SK-N-SH (cell line): ENCODE results near the gene UBE2L6. TPM values are rescaled to one million over a fixed set of nuclear protein-coding genes. Genes with fewer than 3 reads are reported as not detected.

Experiments used
- CTCF ChIA-PET: fragments of 300-600, 350-600 bp; formaldehyde crosslinking; extraction: SDS; loops from one replicate; lab custom pipeline; 2021; lab: Yijun Ruan, JAX
- POLR2A ChIA-PET: fragments of 350-600 bp; sonication (Branson Sonifier 250); formaldehyde crosslinking; extraction: SDS; loops from one replicate; lab custom pipeline; 2020; ENCODE audit warnings: antibody characterized with exemption, inconsistent platforms; lab: Yijun Ruan, JAX
- DNase-seq: peaks from one replicate; pipeline ENCODE4 v3.0.0; 2012
- H2AFZ ChIP-seq: fragments of 200-600 bp; sonication (generic); 2 replicates; pipeline ENCODE4 v1.8.1; 2016; ENCODE audit warnings: antibody characterized with exemption, mild to moderate bottlenecking, low read depth
- H3F3A ChIP-seq: fragments of 200-600 bp; sonication (generic); replicated peaks from 2 replicates; pipeline ENCODE3; 2016; ENCODE audit warnings: antibody characterized with exemption, mild to moderate bottlenecking; ENCODE audit not compliant: insufficient read depth
- H3K27ac ChIP-seq, 2 experiments: fragments of 200-500 bp in 1 of 2; fragments of 200-600 bp in 1 of 2; sonication (Bioruptor generic) in 1 of 2; sonication (generic), shearing (Covaris generic) in 1 of 2; 2 replicates each; pipeline versions ENCODE4 v1.5.1 to v1.6.1; 2014 to 2016; ENCODE audit warnings: low read depth in 2 of 2, inconsistent platforms in 1 of 2, low read length in 1 of 2, mild to moderate bottlenecking in 1 of 2, mixed read lengths in 1 of 2
- H3K27me3 ChIP-seq: fragments of 200-600 bp; sonication (generic), shearing (Covaris generic); 2 replicates; pipeline ENCODE4 v1.6.1; 2016; ENCODE audit warnings: mixed run types; ENCODE audit not compliant: insufficient read depth
- H3K36me3 ChIP-seq, 2 experiments: fragments of 200-500 bp in 1 of 2; fragments of 200-600 bp in 1 of 2; sonication (Bioruptor generic) in 1 of 2; sonication (generic) in 1 of 2; replicated peaks in 1 of 2; 2 replicates each; pipeline versions ENCODE3 to v1.5.1; 2014 to 2016; ENCODE audit warnings: low read length in 1 of 2, mild to moderate bottlenecking in 1 of 2; ENCODE audit not compliant: insufficient read depth in 2 of 2, control insufficient read depth in 1 of 2
- H3K4me1 ChIP-seq, 2 experiments: fragments of 200-500 bp in 1 of 2; fragments of 200-600 bp in 1 of 2; sonication (Bioruptor generic) in 1 of 2; sonication (generic), shearing (Covaris generic) in 1 of 2; 2 replicates each; pipeline versions ENCODE4 v1.5.1 to v1.6.1; 2014 to 2016; ENCODE audit warnings: low read depth in 1 of 2, low read length in 1 of 2, mixed run types in 1 of 2; ENCODE audit not compliant: insufficient read depth in 2 of 2, control insufficient read depth in 1 of 2
- H3K4me2 ChIP-seq: fragments of 200-600 bp; sonication (generic), shearing (Covaris generic); 2 replicates; pipeline ENCODE4 v1.6.1; 2017; ENCODE audit warnings: mixed run types
- H3K4me3 ChIP-seq, 2 experiments: fragments of 200-500 bp in 1 of 2; fragments of 200-600 bp in 1 of 2; sonication (Bioruptor generic) in 1 of 2; sonication (generic), shearing (Covaris generic) in 1 of 2; 2 replicates each; pipeline versions ENCODE4 v1.5.1 to v1.8.1; 2014 to 2016; ENCODE audit warnings: low read depth in 2 of 2, inconsistent platforms in 1 of 2, low read length in 1 of 2, mild to moderate bottlenecking in 1 of 2, mixed read lengths in 1 of 2, moderate library complexity in 1 of 2
- H3K79me2 ChIP-seq: fragments of 200-600 bp; sonication (generic); 2 replicates; pipeline ENCODE4 v1.8.1; 2017; ENCODE audit warnings: mild to moderate bottlenecking; ENCODE audit not compliant: insufficient read depth
- H3K9ac ChIP-seq: fragments of 200-600 bp; sonication (generic); 2 replicates; pipeline ENCODE4 v1.6.1; 2017; ENCODE audit warnings: mixed run types
- H3K9me2 ChIP-seq: fragments of 200-600 bp; sonication (generic); 2 replicates; pipeline ENCODE4 v1.6.1; 2017; ENCODE audit warnings: mixed run types
- H3K9me3 ChIP-seq: fragments of 200-600 bp; sonication (generic); 2 replicates; pipeline ENCODE4 v1.6.1; 2017; ENCODE audit warnings: mixed run types, mild to moderate bottlenecking, moderate library complexity
- H4K20me1 ChIP-seq: fragments of 200-600 bp; sonication (generic); 2 replicates; pipeline ENCODE4 v1.6.1; 2017; ENCODE audit warnings: mild to moderate bottlenecking, mixed run types; ENCODE audit not compliant: insufficient read depth
- CTCF ChIP-seq: fragments of 200-600 bp; sonication (generic); IDR thresholded peaks from 2 replicates; pipeline ENCODE4 v1.6.1; 2017; ENCODE audit warnings: antibody characterized with exemption, mild to moderate bottlenecking, moderate library complexity
- ELF1 ChIP-seq: IDR thresholded peaks from 2 replicates; pipeline ENCODE4 v1.4.0; 2012
- EP300 ChIP-seq, 2 experiments: IDR thresholded peaks; 2 replicates each; pipeline versions ENCODE4 v1.4.0 to v1.6.1; 2012; ENCODE audit warnings: borderline replicate concordance in 1 of 2, low read depth in 1 of 2, low read length in 1 of 2
- FOSL2 ChIP-seq: IDR thresholded peaks from 2 replicates; pipeline ENCODE4 v1.4.0; 2012; ENCODE audit warnings: low read depth, mild to moderate bottlenecking, moderate library complexity, borderline replicate concordance
- FOXJ3 ChIP-seq: sonication (generic); formaldehyde crosslinking; IDR thresholded peaks from 2 replicates; pipeline ENCODE4 v1.5.1; 2020; ENCODE audit warnings: mild to moderate bottlenecking, missing genetic modification reagents
- FOXM1 ChIP-seq: IDR thresholded peaks from 2 replicates; pipeline ENCODE4 v1.4.0; 2012; ENCODE audit warnings: low read depth, mild to moderate bottlenecking
- GABPA ChIP-seq: IDR thresholded peaks from 2 replicates; pipeline ENCODE4 v1.4.0; 2012; ENCODE audit warnings: low read depth, mild to moderate bottlenecking
- GATA2 ChIP-seq: sonication (generic); formaldehyde crosslinking; IDR thresholded peaks from 2 replicates; pipeline ENCODE4 v1.5.0; 2020; ENCODE audit warnings: mild to moderate bottlenecking, missing genetic modification reagents
- JUND ChIP-seq: IDR thresholded peaks from 2 replicates; pipeline ENCODE4 v1.4.0; 2012
- MEF2A ChIP-seq: IDR thresholded peaks from 2 replicates; pipeline ENCODE4 v1.4.0; 2012; ENCODE audit warnings: low read depth, borderline replicate concordance
- NFIC ChIP-seq: IDR thresholded peaks from 2 replicates; pipeline ENCODE4 v1.4.0; 2012; ENCODE audit warnings: borderline replicate concordance
- NRF1 ChIP-seq: IDR thresholded peaks from 2 replicates; pipeline ENCODE4 v1.6.1; 2012; ENCODE audit warnings: low read depth, mild to moderate bottlenecking, low read length
- RAD21 ChIP-seq: IDR thresholded peaks from 2 replicates; pipeline ENCODE4 v1.6.1; 2012; ENCODE audit warnings: mild to moderate bottlenecking, low read length
- RCOR1 ChIP-seq: fragments of 150-350 bp; IDR thresholded peaks from 2 replicates; pipeline ENCODE4 v1.6.1; 2017; ENCODE audit warnings: antibody characterized with exemption, low read length
- RFX5 ChIP-seq: IDR thresholded peaks from 2 replicates; pipeline ENCODE4 v1.6.1; 2012; ENCODE audit warnings: mild to moderate bottlenecking, improper control_type of control experiment, low read length
- SIN3A ChIP-seq: IDR thresholded peaks from 2 replicates; pipeline ENCODE4 v1.6.1; 2012; ENCODE audit warnings: low read depth, mild to moderate bottlenecking, low read length, moderate library complexity, borderline replicate concordance
- SMC3 ChIP-seq: IDR thresholded peaks from 2 replicates; pipeline ENCODE4 v1.6.1; 2012; ENCODE audit warnings: low read depth, low read length, improper control_type of control experiment
- TEAD4 ChIP-seq: IDR thresholded peaks from 2 replicates; pipeline ENCODE4 v1.4.0; 2012; ENCODE audit warnings: mild to moderate bottlenecking, borderline replicate concordance; ENCODE audit not compliant: insufficient read depth
- USF2 ChIP-seq: fragments of 150-350 bp; IDR thresholded peaks from 2 replicates; pipeline ENCODE4 v1.6.1; 2017; ENCODE audit warnings: antibody characterized with exemption, low read length, low read depth, borderline replicate concordance
- YY1 ChIP-seq: IDR thresholded peaks from 2 replicates; pipeline ENCODE4 v1.4.0; 2012; ENCODE audit warnings: low read depth, mild to moderate bottlenecking
- WGBS: methylation state at CpG from one replicate; pipeline ENCODE4 v1.1.6; 2017; ENCODE audit warnings: low lambda C conversion rate; 5-methylcytosine and 5-hydroxymethylcytosine counted together
- polyA plus RNA-seq, 3 experiments: library from polyadenylated mRNA; depleted of rRNA; stranded (reverse); fragments of >200 nt; gene quantifications; 2 replicates each; pipeline ENCODE4 v1.2.3, GENCODE V29; 2012

Gene UBE2L6
- polyA plus RNA-seq, 1 of the 3 experiments (the other 2 are of a cell fraction) = 77.0 TPM

GRCh38 chr11:57506522-57506921, 61.0 kb downstream of the UBE2L6 start:
- Histone ChIP-seq H4K20me1 (no peaks in the 10 kb centered on the region), H3K36me3 (no peaks in the 10 kb centered on the region), H3K27ac (no peak overlapping the region), H2AFZ (no peak overlapping the region), H3F3A (no peaks in the 10 kb centered on the region), H3K9me2 (no peaks in the 10 kb centered on the region), H3K79me2 (no peaks in the 10 kb centered on the region), H3K4me3 (no peak overlapping the region), H3K9ac (no peak overlapping the region), H3K4me1 (no peaks in the 10 kb centered on the region), H3K4me2 (no peak overlapping the region), H3K27me3 (no peaks in the 10 kb centered on the region), H3K9me3 (no peaks in the 10 kb centered on the region)
- POLR2A ChIA-PET = no interaction called here
- TF ChIP-seq SMC3 (no peak), NRF1 (no peak), TEAD4 (no peak), FOSL2 (no peak), USF2 (no peak), RCOR1 (no peak), JUND (no peak), RFX5 (no peak), RAD21 (no peak), MEF2A (no peak)
- CTCF ChIA-PET = interaction anchor here (0.6 to 8.5 kb wide), 7 partner anchors 14 to 156 kb away, joined by 3 to 73 read pairs (median 3); no protein-coding TSS in a partner anchor
- no peak for DNase-seq
- WGBS = no CpG with 5 or more reads among the region's 1 CpG

DNA sequence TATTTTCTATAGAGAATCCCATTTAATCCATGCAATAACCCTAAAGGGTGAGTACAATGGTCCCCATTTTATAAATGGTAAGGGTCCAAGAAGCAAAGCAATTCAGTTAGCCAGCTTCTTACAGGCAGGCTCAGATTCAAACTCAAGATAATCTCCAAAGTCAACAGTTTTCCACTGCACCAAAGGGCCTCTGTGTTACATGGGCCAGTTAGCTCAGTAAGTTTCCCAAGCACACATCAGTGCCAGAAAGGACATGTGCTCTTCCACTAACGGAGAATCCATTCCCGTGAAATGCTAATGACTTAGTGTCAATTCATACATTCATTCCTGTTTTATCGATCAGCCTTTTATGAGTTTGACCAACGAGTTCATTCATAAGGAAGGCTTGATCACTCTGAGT, 63.0 kb downstream of the UBE2L6 start:
- Histone ChIP-seq H3K36me3 (no peaks in the 10 kb centered on the region), H3K4me1 (peaks cover 6 to 7% of the 10 kb centered on the region in 2 experiments; a peak in 2 of 4 replicates), H3K9ac (no peak overlapping the region), H3K27ac (no peak overlapping the region), H3K79me2 (no peaks in the 10 kb centered on the region), H3K27me3 (no peaks in the 10 kb centered on the region), H4K20me1 (no peaks in the 10 kb centered on the region), H3K9me3 (no peaks in the 10 kb centered on the region), H2AFZ (no peak overlapping the region), H3K9me2 (no peaks in the 10 kb centered on the region), H3K4me2 (no peak overlapping the region), H3F3A (no peaks in the 10 kb centered on the region), H3K4me3 (no peak overlapping the region)
- DNase-seq = no peak
- POLR2A ChIA-PET = interaction anchor here (0.6 kb wide), 1 partner anchor 85 kb away, joined by 3 read pairs; no protein-coding TSS in a partner anchor
- no peak for TF ChIP-seq FOXM1
- WGBS = 88% methylated on average over 4 of the region's 4 CpGs
- CTCF ChIA-PET = interaction anchor here (0.8 to 8.5 kb wide), 3 partner anchors 12 to 140 kb away, joined by 3 to 73 read pairs (median 4); no protein-coding TSS in a partner anchor

DNA sequence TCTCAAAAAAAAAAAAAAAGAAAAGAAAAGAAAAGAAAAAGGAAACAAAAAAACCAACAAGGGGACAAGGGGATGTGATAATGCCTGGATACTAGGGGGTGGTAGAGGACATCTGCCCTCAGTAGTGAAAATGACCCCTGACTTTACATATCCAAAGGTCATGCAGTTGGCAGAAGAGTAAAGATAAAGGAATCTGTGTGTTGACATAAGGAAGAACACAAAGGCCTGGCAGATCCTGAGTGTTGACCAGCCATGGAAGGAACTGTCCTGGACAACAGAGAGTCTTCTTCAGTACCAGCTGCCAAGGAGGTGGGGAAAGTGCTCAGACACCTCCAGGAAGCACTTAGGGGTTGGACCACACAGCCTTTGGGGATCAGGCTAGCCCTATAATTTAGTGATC, 64.6 kb downstream of the UBE2L6 start:
- no peaks in the 10 kb centered on the region for H3K27me3 ChIP-seq
- H3K9me2 ChIP-seq = no peaks in the 10 kb centered on the region
- no peaks in the 10 kb centered on the region for H3F3A ChIP-seq
- H3K4me1 ChIP-seq = peaks cover 11 to 12% of the 10 kb centered on the region in 2 experiments; a peak in 2 of 4 replicates
- no peak overlapping the region for H3K4me3 ChIP-seq
- H2AFZ ChIP-seq = no peak overlapping the region
- no peaks in the 10 kb centered on the region for H3K36me3 ChIP-seq
- DNase-seq = no peak
- ChIA-PET CTCF (interaction anchor here (1.3 to 27.2 kb wide), 4 partner anchors 10 to 45 kb away, joined by 3 to 517 read pairs (median 40); partner anchors contain the start of gene TIMM10), POLR2A (no interaction called here)
- H3K27ac ChIP-seq = no peak overlapping the region
- H3K79me2 ChIP-seq = no peaks in the 10 kb centered on the region
- H4K20me1 ChIP-seq = no peaks in the 10 kb centered on the region
- H3K9ac ChIP-seq = no peak overlapping the region
- no peaks in the 10 kb centered on the region for H3K9me3 ChIP-seq
- H3K4me2 ChIP-seq = no peak overlapping the region
- TF ChIP-seq MEF2A (no peak), EP300 (IDR thresholded peaks at IDR 0.05; ENCODE audit: borderline replicate concordance in 1 of 2, low read depth in 1 of 2, low read length in 1 of 2) (no peak), NRF1 (no peak), JUND (no peak), YY1 (no peak), TEAD4 (no peak), CTCF (no peak), FOXJ3 (CRISPR knock-in tag) (no peak), SMC3 (no peak), SIN3A (no peak), GABPA (no peak), ELF1 (no peak), GATA2 (CRISPR knock-in tag) (no peak), NFIC (no peak), RAD21 (no peak)
